ENCODE measurements around the gene PWWP2B. TPM values are rescaled to one million over a fixed set of nuclear protein-coding genes. Genes with fewer than 3 reads are reported as not detected.

PWWP2B gene
- polyA plus RNA-seq, 2 of the 4 experiments (the other 2 are of a cell fraction) = 2.8 to 7.3 TPM

- FAIRE-seq (no peak), ATAC-seq (no peak), DNase-seq (ENCODE audit: low read depth in 1 of 2, low spot score in 1 of 2) (no peak)
- CTCF ChIA-PET = interaction anchor here (1.0 to 11.5 kb wide), 15 partner anchors 19 to 211 kb away, joined by 3 to 134 read pairs (median 4); no protein-coding TSS in a partner anchor
- TF ChIP-seq, protein P1, sequence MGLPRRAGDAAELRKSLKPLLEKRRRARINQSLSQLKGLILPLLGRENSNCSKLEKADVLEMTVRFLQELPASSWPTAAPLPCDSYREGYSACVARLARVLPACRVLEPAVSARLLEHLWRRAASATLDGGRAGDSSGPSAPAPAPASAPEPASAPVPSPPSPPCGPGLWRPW (IDR thresholded peaks at IDR 0.05) = no peak
- TF ChIP-seq JUNB (IDR thresholded peaks at IDR 0.05) (no peak), ATOH8 (CRISPR knock-in tag; IDR thresholded peaks at IDR 0.05; ENCODE audit: low read depth) (no peak), JUN (IDR thresholded peaks at IDR 0.05) (no peak), E2F6 (IDR thresholded peaks at IDR 0.05; ENCODE audit: borderline replicate concordance, low read depth) (no peak), REST (IDR thresholded peaks at IDR 0.05) (no peak), ZNF302 (CRISPR knock-in tag; IDR thresholded peaks at IDR 0.05) (no peak), PHF8 (IDR thresholded peaks at IDR 0.05; ENCODE audit: borderline replicate concordance, low read depth) (no peak), POLR2AphosphoS2 (conservative IDR thresholded peaks at IDR 0.05; ENCODE audit: low read length) (no peak), TP53 (CRISPR knock-in tag; IDR thresholded peaks at IDR 0.05) (no peak), POLR2A (IDR thresholded peaks at IDR 0.05; ENCODE audit: low read length) (no peak), MAX (IDR thresholded peaks at IDR 0.05) (no peak), FOSL2 (IDR thresholded peaks at IDR 0.05) (no peak), FOSL2 (CRISPR knock-in tag; IDR thresholded peaks at IDR 0.05) (no peak), TFCP2L1 (CRISPR knock-in tag; IDR thresholded peaks at IDR 0.05) (no peak), BHLHE40 (IDR thresholded peaks at IDR 0.05; ENCODE audit: low read depth, low read length) (no peak), HDAC2 (IDR thresholded peaks at IDR 0.05) (no peak), KDM1A (IDR thresholded peaks at IDR 0.05; ENCODE audit: low read depth) (no peak)
- TF ChIP-seq, protein P2, sequence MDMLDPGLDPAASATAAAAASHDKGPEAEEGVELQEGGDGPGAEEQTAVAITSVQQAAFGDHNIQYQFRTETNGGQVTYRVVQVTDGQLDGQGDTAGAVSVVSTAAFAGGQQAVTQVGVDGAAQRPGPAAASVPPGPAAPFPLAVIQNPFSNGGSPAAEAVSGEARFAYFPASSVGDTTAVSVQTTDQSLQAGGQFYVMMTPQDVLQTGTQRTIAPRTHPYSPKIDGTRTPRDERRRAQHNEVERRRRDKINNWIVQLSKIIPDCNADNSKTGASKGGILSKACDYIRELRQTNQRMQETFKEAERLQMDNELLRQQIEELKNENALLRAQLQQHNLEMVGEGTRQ (IDR thresholded peaks at IDR 0.05) = no peak
- no peak overlapping the region for H3K4me3 ChIP-seq
- H3K27ac ChIP-seq = no peak overlapping the region
- POLR2A ChIA-PET = no interaction called here
- H3K4me2 ChIP-seq = no peak overlapping the region
- H3K9me3 ChIP-seq = no peaks in the 10 kb centered on the region
- H3K4me1 ChIP-seq = peaks cover 38% of the 10 kb centered on the region
- 75% methylated on average over 3 of the region's 17 CpGs for WGBS (ENCODE audit: missing lambda C conversion rate)
Observed at GRCh38 chr10:132455986-132456847, 59.2 kb downstream of the PWWP2B start.

GRCh38 chr10:132456881-132457280 lies 59.9 kb downstream of the PWWP2B start:
- Histone ChIP-seq H3K9me3 (no peaks in the 10 kb centered on the region), H3K4me2 (no peak overlapping the region), H3K4me1 (peaks cover 36% of the 10 kb centered on the region), H3K27ac (no peak overlapping the region), H3K4me3 (no peak overlapping the region)
- ChIA-PET POLR2A (no interaction called here), CTCF (interaction anchor here (0.6 to 11.5 kb wide), 19 partner anchors 10 to 211 kb away, joined by 3 to 134 read pairs (median 4); no protein-coding TSS in a partner anchor)
- FAIRE-seq (no peak), DNase-seq (ENCODE audit: low read depth in 1 of 2, low spot score in 1 of 2) (no peak), ATAC-seq (no peak)
- WGBS (ENCODE audit: missing lambda C conversion rate) = 71% methylated on average over 6 of the region's 9 CpGs
- TF ChIP-seq ZSCAN20 (CRISPR knock-in tag; IDR thresholded peaks at IDR 0.05) (no peak), CEBPB (IDR thresholded peaks at IDR 0.05) (no peak), HOXA7 (CRISPR knock-in tag; IDR thresholded peaks at IDR 0.05) (no peak), HOXB5 (CRISPR knock-in tag; IDR thresholded peaks at IDR 0.05) (no peak), KDM1A (IDR thresholded peaks at IDR 0.05; ENCODE audit: low read depth) (no peak)
